Measurements from ENCODE around the gene SRRT.

DNA sequence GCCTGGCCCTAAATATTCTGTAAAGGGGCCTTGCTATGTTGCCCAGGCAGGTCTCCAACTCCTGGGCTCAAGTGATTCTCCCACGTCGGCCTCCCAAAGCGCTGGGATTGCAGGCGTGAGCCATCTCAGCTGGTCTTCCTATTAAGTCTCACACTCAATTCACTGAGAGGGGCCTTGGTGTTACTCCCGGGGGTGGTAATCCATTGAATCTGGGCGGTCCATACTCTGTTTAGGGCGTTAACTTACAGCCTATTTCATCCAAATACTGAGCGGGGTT, 665 bp upstream of the SRRT start:
- no peak for TF ChIP-seq POLR2A (IDR thresholded peaks at IDR 0.05; ENCODE audit: low read length)
- TF ChIP-seq GATA1 (IDR thresholded peaks at IDR 0.05; ENCODE audit: low read depth, low read length) = no peak

All from erythroblast (primary cell).